ENCODE results near the gene PLA2G2C.

Gene PLA2G2C

GRCh38 chr1:20158358-20159070, 27.8 kb downstream of the PLA2G2C start:
- TF ChIP-seq ESRRG (CRISPR knock-in tag; IDR thresholded peaks at IDR 0.05): no peak
- TF ChIP-seq TOX (CRISPR knock-in tag; IDR thresholded peaks at IDR 0.05; ENCODE audit: borderline replicate concordance): no peak
- no peak for TF ChIP-seq GLIS3 (CRISPR knock-in tag; IDR thresholded peaks at IDR 0.05)
- no peak for TF ChIP-seq OSR1 (CRISPR knock-in tag; IDR thresholded peaks at IDR 0.05)
- no peak for TF ChIP-seq BACH2 (CRISPR knock-in tag; IDR thresholded peaks at IDR 0.05; ENCODE audit: borderline replicate concordance)
- no peak for TF ChIP-seq CREB5 (CRISPR knock-in tag; IDR thresholded peaks at IDR 0.05; ENCODE audit: low read depth)
- TF ChIP-seq RARB (CRISPR knock-in tag; IDR thresholded peaks at IDR 0.05): no peak
- TF ChIP-seq PPARA (CRISPR knock-in tag; IDR thresholded peaks at IDR 0.05; ENCODE audit: borderline replicate concordance): no peak
- no peak for TF ChIP-seq CSDC2 (CRISPR knock-in tag; IDR thresholded peaks at IDR 0.05)
- TF ChIP-seq ZNF565 (CRISPR knock-in tag; conservative IDR thresholded peaks at IDR 0.05; ENCODE audit: low read depth): no peak
- no peak for TF ChIP-seq ZNF8 (CRISPR knock-in tag; IDR thresholded peaks at IDR 0.05)
- no peak for TF ChIP-seq ZFP30 (CRISPR knock-in tag; IDR thresholded peaks at IDR 0.05)
- no peak for ATAC-seq

GRCh38 chr1:20154301-20154831, 32.0 kb downstream of the PLA2G2C start:
- ATAC-seq: no peak
- TF ChIP-seq ZFP3 (CRISPR knock-in tag; IDR thresholded peaks at IDR 0.05): no peak
- no peak for TF ChIP-seq ZNF70 (CRISPR knock-in tag; IDR thresholded peaks at IDR 0.05)
- no peak for TF ChIP-seq ARNTL (CRISPR knock-in tag; IDR thresholded peaks at IDR 0.05; ENCODE audit: borderline replicate concordance, low read depth)
- no peak for TF ChIP-seq PATZ1 (CRISPR knock-in tag; IDR thresholded peaks at IDR 0.05; ENCODE audit: borderline replicate concordance)
- no peak for TF ChIP-seq CSDC2 (CRISPR knock-in tag; IDR thresholded peaks at IDR 0.05)
- no peak for TF ChIP-seq OSR1 (CRISPR knock-in tag; IDR thresholded peaks at IDR 0.05)
- TF ChIP-seq ISL1 (CRISPR knock-in tag; IDR thresholded peaks at IDR 0.05): no peak

GRCh38 chr1:20153000-20153418, 33.3 kb downstream of the PLA2G2C start:
- ATAC-seq: no peak
- TF ChIP-seq PATZ1 (CRISPR knock-in tag; IDR thresholded peaks at IDR 0.05; ENCODE audit: borderline replicate concordance) (no peak), ESRRG (CRISPR knock-in tag; IDR thresholded peaks at IDR 0.05) (no peak), POU6F1 (CRISPR knock-in tag; IDR thresholded peaks at IDR 0.05; ENCODE audit: borderline replicate concordance, low read depth) (no peak), GLIS3 (CRISPR knock-in tag; IDR thresholded peaks at IDR 0.05) (no peak), ZNF8 (CRISPR knock-in tag; IDR thresholded peaks at IDR 0.05) (no peak), OSR1 (CRISPR knock-in tag; IDR thresholded peaks at IDR 0.05) (no peak), ZFP3 (CRISPR knock-in tag; IDR thresholded peaks at IDR 0.05) (no peak), CSRNP3 (CRISPR knock-in tag; IDR thresholded peaks at IDR 0.05) (no peak), CSDC2 (CRISPR knock-in tag; IDR thresholded peaks at IDR 0.05) (no peak), ZFP30 (CRISPR knock-in tag; IDR thresholded peaks at IDR 0.05) (no peak), CREB5 (CRISPR knock-in tag; IDR thresholded peaks at IDR 0.05; ENCODE audit: low read depth) (no peak), ZNF70 (CRISPR knock-in tag; IDR thresholded peaks at IDR 0.05) (no peak), BACH2 (CRISPR knock-in tag; IDR thresholded peaks at IDR 0.05; ENCODE audit: borderline replicate concordance) (no peak), RARB (CRISPR knock-in tag; IDR thresholded peaks at IDR 0.05) (no peak), PPARA (CRISPR knock-in tag; IDR thresholded peaks at IDR 0.05; ENCODE audit: borderline replicate concordance) (no peak), TOX (CRISPR knock-in tag; IDR thresholded peaks at IDR 0.05; ENCODE audit: borderline replicate concordance) (no peak), TSHZ2 (CRISPR knock-in tag; IDR thresholded peaks at IDR 0.05) (no peak), TCF4 (CRISPR knock-in tag; IDR thresholded peaks at IDR 0.05; ENCODE audit: borderline replicate concordance) (no peak), ZC3H10 (CRISPR knock-in tag; IDR thresholded peaks at IDR 0.05) (no peak), ARNTL (CRISPR knock-in tag; IDR thresholded peaks at IDR 0.05; ENCODE audit: borderline replicate concordance, low read depth) (no peak)
